Ovary (tissue), 3 donors: ENCODE measurements around the gene KDM3A.

Experiments used
- POLR2A ChIP-seq: fragments of 450-650 bp; IDR thresholded peaks from one replicate; pipeline ENCODE4 v1.6.1; 2017; ENCODE audit warnings: antibody characterized with exemption, mild to moderate bottlenecking, moderate library complexity
- TF ChIP-seq, protein P1 (sequence below), 3 donors: fragments of 450-650 bp in 2 of 3; fragments of 200-600 bp in 1 of 3; IDR thresholded peaks; one replicate each; pipeline versions ENCODE4 v1.5.1 to v1.8.0; 2016 to 2022; ENCODE audit warnings: antibody characterized with exemption in 3 of 3, mild to moderate bottlenecking in 1 of 3
- donor health status: DM: no; HTN: no; CAD: no.

DNA sequence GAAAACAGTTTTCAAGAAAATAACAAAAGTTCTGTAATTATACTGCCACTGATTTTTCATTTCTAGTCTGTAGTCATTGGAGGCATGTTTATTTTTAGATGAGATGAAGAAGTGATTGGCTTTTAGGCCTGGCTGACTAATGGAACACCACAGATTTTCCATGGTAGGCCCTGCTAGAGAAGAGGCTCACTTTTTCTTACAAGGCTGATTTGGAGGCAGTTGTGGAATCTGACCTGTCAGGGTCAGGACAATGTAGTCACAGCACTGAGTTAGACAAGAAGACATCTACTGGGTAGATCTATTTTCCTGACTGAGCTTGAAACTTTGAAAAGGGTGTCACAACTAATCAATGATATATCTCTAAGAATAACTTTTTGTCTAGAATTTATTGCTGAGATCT lies 43.9 kb downstream of the KDM3A start:
- TF ChIP-seq, protein P1, sequence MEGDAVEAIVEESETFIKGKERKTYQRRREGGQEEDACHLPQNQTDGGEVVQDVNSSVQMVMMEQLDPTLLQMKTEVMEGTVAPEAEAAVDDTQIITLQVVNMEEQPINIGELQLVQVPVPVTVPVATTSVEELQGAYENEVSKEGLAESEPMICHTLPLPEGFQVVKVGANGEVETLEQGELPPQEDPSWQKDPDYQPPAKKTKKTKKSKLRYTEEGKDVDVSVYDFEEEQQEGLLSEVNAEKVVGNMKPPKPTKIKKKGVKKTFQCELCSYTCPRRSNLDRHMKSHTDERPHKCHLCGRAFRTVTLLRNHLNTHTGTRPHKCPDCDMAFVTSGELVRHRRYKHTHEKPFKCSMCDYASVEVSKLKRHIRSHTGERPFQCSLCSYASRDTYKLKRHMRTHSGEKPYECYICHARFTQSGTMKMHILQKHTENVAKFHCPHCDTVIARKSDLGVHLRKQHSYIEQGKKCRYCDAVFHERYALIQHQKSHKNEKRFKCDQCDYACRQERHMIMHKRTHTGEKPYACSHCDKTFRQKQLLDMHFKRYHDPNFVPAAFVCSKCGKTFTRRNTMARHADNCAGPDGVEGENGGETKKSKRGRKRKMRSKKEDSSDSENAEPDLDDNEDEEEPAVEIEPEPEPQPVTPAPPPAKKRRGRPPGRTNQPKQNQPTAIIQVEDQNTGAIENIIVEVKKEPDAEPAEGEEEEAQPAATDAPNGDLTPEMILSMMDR (IDR thresholded peaks at IDR 0.05) = no peak
- TF ChIP-seq POLR2A = no peak
